NB4 (cell line): Measurements from ENCODE around the gene GBF1.

Experiments used
- DNase-seq: peaks from one replicate; pipeline ENCODE4 v3.0.0; 2010; ENCODE audit warnings: low read depth
- H3K4me3 ChIP-seq: one replicate; pipeline ENCODE4 v1.5.1; 2011; ENCODE audit warnings: mild to moderate bottlenecking, low read depth, low read length, moderate library complexity
- MYC ChIP-seq: IDR thresholded peaks from 2 replicates; pipeline ENCODE4 v1.6.1; 2011; ENCODE audit warnings: low read depth, low read length
- POLR2A ChIP-seq: IDR thresholded peaks from 2 replicates; pipeline ENCODE4 v1.6.1; 2011; ENCODE audit warnings: mild to moderate bottlenecking; ENCODE audit not compliant: insufficient read length; ENCODE audit errors: extremely low read depth
- TF ChIP-seq, protein P1 (sequence below): IDR thresholded peaks from 2 replicates; pipeline ENCODE4 v1.6.1; 2011; ENCODE audit warnings: low read depth, low read length
- TF ChIP-seq, protein P2 (sequence below): IDR thresholded peaks from one replicate; pipeline ENCODE4 v1.5.1; 2012; ENCODE audit warnings: low read depth, low read length

GBF1 gene

DNA sequence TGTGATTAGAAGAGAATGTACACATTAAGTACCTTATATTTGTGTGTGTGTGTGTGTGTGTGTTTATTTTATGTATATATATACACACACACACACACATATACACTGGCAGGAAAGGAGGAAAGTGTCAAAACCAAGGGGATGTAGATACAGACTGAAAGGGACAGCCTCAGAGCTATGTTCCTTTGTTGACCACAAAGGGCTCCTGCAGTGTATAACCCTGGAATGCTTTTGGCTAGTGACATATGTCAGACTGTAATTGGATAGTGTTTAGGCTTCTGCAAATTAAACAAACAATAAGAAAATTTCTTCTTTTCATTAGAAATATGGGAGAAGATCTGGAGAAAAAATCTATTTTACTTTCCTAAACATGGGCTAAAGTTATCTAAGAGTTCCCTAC lies 15.9 kb downstream of the GBF1 start:
- TF ChIP-seq, protein P1, sequence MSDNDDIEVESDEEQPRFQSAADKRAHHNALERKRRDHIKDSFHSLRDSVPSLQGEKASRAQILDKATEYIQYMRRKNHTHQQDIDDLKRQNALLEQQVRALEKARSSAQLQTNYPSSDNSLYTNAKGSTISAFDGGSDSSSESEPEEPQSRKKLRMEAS: no peak
- TF ChIP-seq POLR2A: no peak
- no peak for TF ChIP-seq MYC
- TF ChIP-seq, protein P2, sequence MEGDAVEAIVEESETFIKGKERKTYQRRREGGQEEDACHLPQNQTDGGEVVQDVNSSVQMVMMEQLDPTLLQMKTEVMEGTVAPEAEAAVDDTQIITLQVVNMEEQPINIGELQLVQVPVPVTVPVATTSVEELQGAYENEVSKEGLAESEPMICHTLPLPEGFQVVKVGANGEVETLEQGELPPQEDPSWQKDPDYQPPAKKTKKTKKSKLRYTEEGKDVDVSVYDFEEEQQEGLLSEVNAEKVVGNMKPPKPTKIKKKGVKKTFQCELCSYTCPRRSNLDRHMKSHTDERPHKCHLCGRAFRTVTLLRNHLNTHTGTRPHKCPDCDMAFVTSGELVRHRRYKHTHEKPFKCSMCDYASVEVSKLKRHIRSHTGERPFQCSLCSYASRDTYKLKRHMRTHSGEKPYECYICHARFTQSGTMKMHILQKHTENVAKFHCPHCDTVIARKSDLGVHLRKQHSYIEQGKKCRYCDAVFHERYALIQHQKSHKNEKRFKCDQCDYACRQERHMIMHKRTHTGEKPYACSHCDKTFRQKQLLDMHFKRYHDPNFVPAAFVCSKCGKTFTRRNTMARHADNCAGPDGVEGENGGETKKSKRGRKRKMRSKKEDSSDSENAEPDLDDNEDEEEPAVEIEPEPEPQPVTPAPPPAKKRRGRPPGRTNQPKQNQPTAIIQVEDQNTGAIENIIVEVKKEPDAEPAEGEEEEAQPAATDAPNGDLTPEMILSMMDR: no peak
- no peak for DNase-seq
- H3K4me3 ChIP-seq: no peak overlapping the region

DNA sequence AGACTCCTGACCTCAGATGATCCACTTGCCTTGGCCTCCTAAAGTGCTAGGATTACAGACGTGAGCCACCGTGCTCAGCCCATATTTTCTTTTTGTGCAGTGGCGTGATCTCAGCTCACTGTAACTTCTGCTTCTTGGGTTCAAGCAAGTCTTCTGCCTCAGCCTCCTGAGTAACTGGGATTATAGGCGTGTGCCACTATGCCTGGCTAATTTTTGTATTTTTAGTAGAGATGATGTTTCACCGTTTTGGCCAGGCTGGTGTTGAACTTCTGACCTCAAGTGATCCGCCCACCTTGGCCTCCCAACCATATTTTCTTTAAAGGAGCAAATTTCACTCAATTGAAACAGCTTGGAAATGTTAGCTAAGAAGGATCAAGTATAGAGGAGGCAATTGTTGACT lies 16.5 kb downstream of the GBF1 start:
- no peak overlapping the region for H3K4me3 ChIP-seq
- TF ChIP-seq POLR2A: no peak
- no peak for TF ChIP-seq MYC
- TF ChIP-seq, protein P1: no peak
- TF ChIP-seq, protein P2: no peak
- no peak for DNase-seq

DNA sequence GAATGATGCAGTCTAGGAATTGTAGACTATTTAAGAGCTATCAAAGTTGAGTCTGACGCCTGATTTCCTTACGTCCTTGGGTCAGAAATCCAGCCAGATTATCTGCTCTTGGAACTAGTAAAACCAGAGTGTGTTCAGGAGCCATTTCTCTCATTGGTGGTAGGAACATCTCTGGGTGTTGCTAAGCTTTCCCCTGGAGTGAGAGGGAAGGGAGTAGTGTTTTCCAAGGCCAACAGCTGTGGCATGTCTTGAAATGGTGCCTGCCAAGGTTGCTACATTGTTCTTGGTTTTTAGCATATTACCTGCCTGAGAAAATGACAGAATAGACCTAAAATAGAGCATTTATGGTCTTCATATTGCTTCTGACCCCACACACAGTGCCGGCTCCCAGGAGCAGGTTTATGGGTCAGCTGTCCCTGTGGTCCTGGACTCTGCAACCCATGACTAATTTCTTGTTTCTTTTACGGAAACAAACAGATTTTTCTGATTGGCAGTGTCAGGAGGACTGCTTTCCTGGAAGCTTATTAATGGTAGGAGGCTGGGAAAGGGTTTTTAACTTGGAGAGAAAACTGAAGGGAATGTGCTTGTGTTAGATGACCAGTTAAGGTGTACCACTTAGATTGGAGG lies 17.5 kb downstream of the GBF1 start:
- no peak overlapping the region for H3K4me3 ChIP-seq
- TF ChIP-seq MYC (no peak), POLR2A (no peak)
- TF ChIP-seq, protein P1: no peak
- TF ChIP-seq, protein P2: no peak
- DNase-seq: no peak

DNA sequence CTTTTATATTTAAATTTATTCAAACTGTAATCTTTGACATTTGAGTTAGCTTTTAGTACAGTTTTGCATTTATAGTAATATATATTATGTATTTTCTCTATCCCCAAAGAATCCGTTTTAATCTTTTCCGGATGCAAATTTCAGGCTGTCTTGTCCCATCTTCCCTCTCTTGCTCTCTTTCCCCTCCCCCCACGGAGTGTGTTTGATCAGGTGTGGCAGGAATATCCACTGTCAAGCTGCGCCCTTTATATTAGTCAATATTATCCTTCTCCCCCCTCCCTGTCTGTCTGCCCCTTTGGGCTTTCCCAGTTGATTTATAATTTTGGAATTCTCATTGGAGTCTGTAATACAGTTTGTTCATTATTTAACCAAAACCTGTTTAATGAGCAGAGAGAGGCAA lies 19.0 kb downstream of the GBF1 start:
- H3K4me3 ChIP-seq: no peak overlapping the region
- TF ChIP-seq, protein P1: no peak
- TF ChIP-seq MYC (no peak), POLR2A (no peak)
- TF ChIP-seq, protein P2: no peak
- no peak for DNase-seq

DNA sequence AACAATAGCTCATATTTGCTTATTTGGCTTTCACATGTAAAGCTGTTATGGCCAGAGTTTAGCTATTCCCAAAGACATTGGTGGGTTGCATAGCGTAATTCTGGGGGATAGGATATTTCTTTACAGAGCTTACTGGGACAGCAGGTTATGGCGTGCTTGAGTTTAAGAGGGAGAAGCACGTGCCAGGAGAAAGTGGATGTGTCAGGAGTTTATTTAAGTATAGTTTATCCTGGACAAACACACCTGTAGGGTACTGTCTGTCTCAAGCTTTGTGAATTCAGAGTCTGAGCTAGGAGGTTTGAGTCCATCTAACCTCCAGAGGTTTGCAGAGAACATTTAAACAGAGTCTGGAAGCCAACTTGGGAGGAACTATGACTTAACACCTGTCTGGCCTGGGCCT lies 21.3 kb downstream of the GBF1 start:
- H3K4me3 ChIP-seq: no peak overlapping the region
- no peak for DNase-seq
- TF ChIP-seq, protein P1: no peak
- no peak for TF ChIP-seq POLR2A
- no peak for TF ChIP-seq MYC

DNA sequence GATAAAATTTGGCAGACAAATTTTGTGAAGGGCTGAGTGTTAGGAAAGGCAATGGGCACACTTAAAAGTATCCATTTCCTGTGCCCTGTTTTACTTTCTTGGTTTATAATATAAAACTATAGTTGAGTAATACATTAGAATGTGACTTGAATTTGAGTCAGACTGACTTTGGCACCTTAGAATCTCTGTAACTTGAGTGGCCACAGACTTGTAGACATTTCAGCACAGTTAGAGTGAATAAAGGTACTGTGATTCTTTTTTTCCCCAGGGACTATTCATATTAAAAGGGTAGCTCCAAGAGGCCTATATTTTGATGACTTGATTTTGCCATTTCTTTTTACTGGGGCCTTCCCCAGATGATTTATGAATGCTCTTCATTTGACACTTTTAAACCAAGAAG lies 22.4 kb downstream of the GBF1 start:
- TF ChIP-seq, protein P1: no peak
- TF ChIP-seq POLR2A (no peak), MYC (no peak)
- TF ChIP-seq, protein P2: no peak
- H3K4me3 ChIP-seq: no peak overlapping the region
- DNase-seq: no peak
